GM12891 (cell line): Measurements from ENCODE around the gene SMCO4.

Experiments
- POLR2A ChIP-seq: IDR thresholded peaks from 2 replicates; pipeline ENCODE4 v1.6.1; 2011; ENCODE audit warnings: low read depth, low read length, control low read depth
- POLR2AphosphoS5 ChIP-seq: IDR thresholded peaks from 2 replicates; pipeline ENCODE4 v1.6.1; 2011; ENCODE audit warnings: low read depth, low read length, control low read depth
- SPI1 ChIP-seq: IDR thresholded peaks from 2 replicates; pipeline ENCODE4 v1.6.1; 2011; ENCODE audit warnings: low read depth, low read length, control low read depth

DNA sequence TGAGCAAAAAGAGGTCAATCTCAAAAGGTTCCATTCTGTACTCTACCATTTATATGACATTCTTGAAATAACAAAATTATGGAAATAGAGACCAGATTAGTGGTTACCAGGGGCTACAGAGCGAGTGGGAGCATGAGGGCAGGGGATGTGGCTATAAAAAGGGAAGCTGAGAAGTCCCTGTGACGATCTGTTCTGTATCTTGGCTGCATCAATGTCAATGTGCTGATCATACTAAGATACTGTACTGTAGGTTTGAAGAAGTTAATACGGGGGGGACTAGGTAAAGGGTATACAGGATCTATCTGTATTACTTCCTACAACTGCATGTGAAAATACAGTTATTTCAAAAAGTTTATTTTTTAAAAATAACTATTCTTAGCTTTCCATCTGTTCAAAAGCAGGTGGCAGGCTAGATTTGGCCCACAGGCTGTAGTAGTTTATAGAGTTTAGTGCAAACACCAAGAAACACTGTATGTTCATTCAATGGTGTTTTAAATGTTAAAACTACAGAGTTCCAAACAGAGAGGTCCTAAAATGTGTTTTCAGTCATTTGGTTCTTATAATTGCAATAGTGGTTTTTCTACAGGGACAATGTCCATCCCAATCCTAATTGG is 78.2 kb downstream of the SMCO4 start:
- TF ChIP-seq POLR2AphosphoS5 (no peak), POLR2A (no peak), SPI1 (no peak)
